GM19351 (cell line): Measurements from ENCODE around the gene ADCY7.
"Not testable (repeated sequence)": the region's sequence is repeated elsewhere in the genome, so short reads cannot be mapped to it uniquely, and the experiment has no call there.

Source experiments
- ATAC-seq: cut with Tn5 transposase; IDR thresholded peaks from one replicate; pipeline ENCODE4 v1.9.1; 2021; ENCODE audit warnings: mild to moderate bottlenecking, moderate library complexity; ENCODE audit not compliant: unreplicated experiment

ADCY7 gene

GRCh38 chr16:50332599-50332998, 66.2 kb downstream of the ADCY7 start:
- ATAC-seq, result no peak

- ATAC-seq, result no peak
These were observed 68.0 kb downstream of the ADCY7 start for GRCh38 chr16:50334106-50334975.

GRCh38 chr16:50335196-50335958, 69.0 kb downstream of the ADCY7 start:
- ATAC-seq, result no peak

GRCh38 chr16:50336884-50337283, 70.5 kb downstream of the ADCY7 start:
- ATAC-seq, result no peak

- no peak for ATAC-seq
These were observed 72.2 kb downstream of the ADCY7 start for GRCh38 chr16:50338371-50339231.

- ATAC-seq, result no peak
These were observed 74.2 kb downstream of the ADCY7 start for GRCh38 chr16:50340578-50340977.

GRCh38 chr16:50343566-50343965, 77.2 kb downstream of the ADCY7 start:
- not testable (repeated sequence) for ATAC-seq

- not testable (repeated sequence) for ATAC-seq
These were observed 78.9 kb downstream of the ADCY7 start for GRCh38 chr16:50345210-50345609.

GRCh38 chr16:50351116-50351515, 84.8 kb downstream of the ADCY7 start:
- no peak for ATAC-seq

- no peak for ATAC-seq
These were observed 85.6 kb downstream of the ADCY7 start for GRCh38 chr16:50351952-50352351.

GRCh38 chr16:50354082-50354481, 87.7 kb downstream of the ADCY7 start:
- no peak for ATAC-seq

- no peak for ATAC-seq
These were observed 88.5 kb downstream of the ADCY7 start for GRCh38 chr16:50354629-50355456.

- ATAC-seq, result no peak
These were observed 93.3 kb downstream of the ADCY7 start for GRCh38 chr16:50359626-50360025.

GRCh38 chr16:50360033-50360778, 93.9 kb downstream of the ADCY7 start:
- ATAC-seq, result no peak

GRCh38 chr16:50360779-50361178, 94.4 kb downstream of the ADCY7 start:
- ATAC-seq, result no peak

- no peak for ATAC-seq
These were observed 97.3 kb downstream of the ADCY7 start for GRCh38 chr16:50363656-50364055.

GRCh38 chr16:50365791-50366575, 99.6 kb downstream of the ADCY7 start:
- no peak for ATAC-seq
